Brain microvascular endothelial cell (primary cell): ENCODE measurements around the gene PPIB.
"Not testable (repeated sequence)": the region's sequence is repeated elsewhere in the genome, so short reads cannot be mapped to it uniquely, and the experiment has no call there.

Source experiments
- DNase-seq: peaks from one replicate; pipeline ENCODE4 v3.0.0-alpha.2; 2020
- H3K27ac ChIP-seq: fragments of 250-450 bp; sonication (Bioruptor Pico); 2 replicates; pipeline ENCODE4 v1.5.1; 2020; ENCODE audit warnings: mild to moderate bottlenecking, moderate library complexity
- H3K27me3 ChIP-seq: fragments of 250-450 bp; sonication (Bioruptor Pico); replicated peaks from 2 replicates; pipeline ENCODE4 v1.5.1; 2020; ENCODE audit warnings: mild to moderate bottlenecking
- H3K36me3 ChIP-seq: fragments of 250-450 bp; sonication (Bioruptor Pico); replicated peaks from 2 replicates; pipeline ENCODE4 v1.5.1; 2020; ENCODE audit warnings: mild to moderate bottlenecking
- H3K4me3 ChIP-seq: 2 replicates; pipeline ENCODE4 v1.5.1; 2011; ENCODE audit warnings: low read depth, mild to moderate bottlenecking, control low read depth, low read length, moderate library complexity
- CTCF ChIP-seq: IDR thresholded peaks from 2 replicates; pipeline ENCODE4 v1.5.1; 2011; ENCODE audit warnings: low read depth, mild to moderate bottlenecking, moderate library complexity, low read length, control low read depth, inconsistent platforms; ENCODE audit errors: missing control alignments
- in situ Hi-C: cut with HindIII; loops from 2 replicates; pipeline ENCODE4 v1.10.0; 2017; ENCODE audit warnings: low sequenced_read_pairs, low pct_ligation_motif_present

PPIB gene

DNA sequence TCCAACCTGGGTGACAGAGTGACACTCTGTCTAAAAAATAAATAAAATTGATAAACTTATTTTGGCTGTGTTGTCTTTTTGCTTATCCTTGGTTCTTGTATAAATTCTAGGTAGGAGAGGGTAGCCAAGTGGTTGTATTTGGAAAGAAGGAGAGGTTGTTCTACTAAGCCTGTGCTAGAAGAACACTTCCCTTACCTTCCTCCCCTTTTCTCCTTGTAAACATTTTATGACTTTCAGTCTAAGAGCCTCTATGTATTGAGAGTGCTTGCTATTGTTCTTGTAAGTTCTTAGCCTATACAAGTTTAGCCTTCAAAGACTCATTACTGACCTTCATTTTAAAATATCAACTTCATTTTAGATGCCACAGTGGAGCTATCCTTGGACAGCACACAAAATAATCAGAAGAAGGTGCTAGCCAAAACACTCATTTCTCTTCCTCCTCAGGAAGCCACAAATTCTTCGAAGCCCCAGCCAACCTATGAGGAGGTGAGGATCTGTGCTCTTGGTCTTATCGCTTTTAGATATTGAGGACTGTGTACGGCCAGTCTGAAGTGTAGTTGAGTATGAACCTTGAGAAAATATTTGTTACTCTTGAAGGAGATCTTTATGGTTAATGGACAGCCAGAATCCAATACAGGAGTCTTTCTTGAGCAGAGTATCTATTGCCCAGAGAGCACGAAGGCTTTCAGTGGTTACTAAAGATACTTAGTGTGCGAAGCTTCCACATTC, 44.9 kb downstream of the PPIB start:
- H3K36me3 ChIP-seq = peaks cover 39% of the 10 kb centered on the region
- in situ Hi-C loops = no loop called here
- no peak for TF ChIP-seq CTCF

GRCh38 chr15:64112904-64113303, 49.9 kb downstream of the PPIB start:
- in situ Hi-C loops = no loop called here
- Histone ChIP-seq H3K4me3 (no peak overlapping the region), H3K27ac (no peak overlapping the region), H3K27me3 (no peaks in the 10 kb centered on the region), H3K36me3 (peaks cover 9% of the 10 kb centered on the region)
- TF ChIP-seq CTCF = no peak
- peak; percentile 6 for DNase-seq

More for the DNA sequence above, 44.9 kb downstream of the PPIB start:
- H3K4me3 ChIP-seq = no peak overlapping the region
- H3K27ac ChIP-seq = no peak overlapping the region
- DNase-seq = no peak
- no peaks in the 10 kb centered on the region for H3K27me3 ChIP-seq

DNA sequence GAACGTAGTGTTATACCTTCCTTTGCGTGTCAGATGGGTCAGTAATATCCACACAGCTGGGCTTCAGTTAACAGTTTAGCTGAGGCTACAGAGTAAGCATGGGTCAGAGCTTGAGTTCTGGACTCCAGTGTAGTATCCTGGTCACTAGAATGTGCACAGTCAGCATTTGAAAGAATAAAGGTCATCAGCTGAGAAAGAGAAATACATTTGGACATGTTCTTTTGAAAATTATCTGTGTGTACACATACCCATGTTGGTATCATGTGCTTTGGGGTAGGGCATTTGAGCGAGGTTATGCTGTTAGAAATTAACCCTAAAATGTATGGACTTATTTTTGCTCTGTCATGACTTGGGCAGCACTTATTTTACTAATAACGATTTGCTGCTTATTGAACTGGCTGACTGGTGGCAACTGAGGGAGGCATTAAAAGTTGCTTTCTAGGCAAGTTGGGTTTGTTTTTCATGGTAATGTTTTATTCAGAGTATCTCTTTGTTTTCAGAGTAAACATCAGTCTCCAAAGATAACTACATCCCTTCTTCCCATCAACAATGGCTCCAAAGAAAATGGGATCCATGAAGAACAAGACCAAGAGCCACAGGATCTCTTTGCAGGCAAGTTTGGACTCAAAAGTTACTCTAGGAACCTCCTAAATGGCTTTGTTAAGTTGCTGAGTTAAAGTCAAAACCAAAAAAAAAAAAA, 50.6 kb downstream of the PPIB start:
- TF ChIP-seq CTCF = no peak
- in situ Hi-C loops = no loop called here
- no peak overlapping the region for H3K4me3 ChIP-seq

DNA sequence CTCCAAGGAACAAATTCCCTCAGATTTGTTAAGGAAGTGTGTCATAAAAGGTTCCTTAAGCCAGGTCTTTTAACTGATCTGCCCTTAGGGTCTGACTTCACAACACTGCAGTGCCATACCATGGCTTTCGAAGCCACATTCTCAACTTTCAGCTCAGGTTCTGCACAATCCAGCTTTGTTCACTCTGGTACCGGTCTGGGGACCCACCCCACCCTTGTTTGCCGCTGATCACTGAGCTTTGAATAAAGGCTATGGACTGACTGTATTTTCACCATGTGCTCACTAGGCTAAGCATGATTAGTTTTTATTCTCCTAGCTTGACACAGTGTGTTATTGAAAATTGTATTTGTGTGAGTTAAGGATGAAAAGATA, 51.2 kb downstream of the PPIB start:
- Histone ChIP-seq H3K36me3 (peaks cover 5% of the 10 kb centered on the region), H3K4me3 (no peak overlapping the region), H3K27me3 (no peaks in the 10 kb centered on the region), H3K27ac (no peak overlapping the region)
- no peak for DNase-seq
- no peak for TF ChIP-seq CTCF
- in situ Hi-C loops = no loop called here

More for the DNA sequence above, 50.6 kb downstream of the PPIB start:
- no peak for DNase-seq
- Histone ChIP-seq H3K27me3 (no peaks in the 10 kb centered on the region), H3K27ac (no peak overlapping the region), H3K36me3 (peaks cover 5% of the 10 kb centered on the region)

- H3K36me3 ChIP-seq = peaks cover 5% of the 10 kb centered on the region
- no peaks in the 10 kb centered on the region for H3K27me3 ChIP-seq
- DNase-seq = no peak
- no peak for TF ChIP-seq CTCF
- no peak overlapping the region for H3K27ac ChIP-seq
- no peak overlapping the region for H3K4me3 ChIP-seq
- in situ Hi-C loops = no loop called here
Measured at GRCh38 chr15:64110950-64111678, 51.7 kb downstream of the PPIB start.

DNA sequence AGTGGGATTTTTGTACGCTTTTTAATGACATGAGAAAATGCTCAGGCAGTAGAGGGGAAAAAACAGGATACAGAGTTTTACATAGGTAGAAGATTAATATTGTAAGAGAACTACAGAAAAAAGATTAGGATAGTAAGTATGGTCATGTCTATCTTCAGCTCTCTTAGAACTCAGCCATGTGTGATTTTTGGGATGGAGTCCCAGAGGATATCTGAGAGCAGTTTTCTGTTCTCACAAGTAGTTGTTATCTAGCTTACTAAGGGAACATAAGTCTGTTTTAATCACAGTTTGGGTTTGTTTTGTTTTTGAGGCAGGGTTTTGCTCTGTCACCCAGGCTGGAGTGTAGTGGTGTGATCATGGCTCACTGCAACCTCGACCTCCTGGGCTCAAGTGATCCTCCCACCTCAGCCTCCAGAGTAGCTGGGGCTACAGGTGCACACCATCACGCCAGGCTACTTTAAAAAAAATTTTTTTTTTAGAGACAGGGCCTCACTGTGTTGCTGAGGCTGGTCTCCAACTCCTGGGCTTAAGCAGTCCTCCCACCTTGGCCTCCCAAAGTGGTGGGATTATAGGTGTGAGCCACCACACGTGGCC, 52.6 kb downstream of the PPIB start:
- DNase-seq, H3K27ac ChIP-seq, in situ Hi-C loops: not testable (repeated sequence)

More for the DNA sequence above, 52.6 kb downstream of the PPIB start:
- H3K27me3 ChIP-seq, H3K4me3 ChIP-seq, H3K36me3 ChIP-seq: not testable (repeated sequence)
